ENCODE results near the gene PSMD13. TPM values are rescaled to one million over a fixed set of nuclear protein-coding genes. Genes with fewer than 3 reads are reported as not detected.
A peak's percentile ranks its signal among the peaks of the same experiment; 100 is the strongest.

PSMD13 gene
- total RNA-seq, 1 donor from 2014 or later: 104 TPM

DNA sequence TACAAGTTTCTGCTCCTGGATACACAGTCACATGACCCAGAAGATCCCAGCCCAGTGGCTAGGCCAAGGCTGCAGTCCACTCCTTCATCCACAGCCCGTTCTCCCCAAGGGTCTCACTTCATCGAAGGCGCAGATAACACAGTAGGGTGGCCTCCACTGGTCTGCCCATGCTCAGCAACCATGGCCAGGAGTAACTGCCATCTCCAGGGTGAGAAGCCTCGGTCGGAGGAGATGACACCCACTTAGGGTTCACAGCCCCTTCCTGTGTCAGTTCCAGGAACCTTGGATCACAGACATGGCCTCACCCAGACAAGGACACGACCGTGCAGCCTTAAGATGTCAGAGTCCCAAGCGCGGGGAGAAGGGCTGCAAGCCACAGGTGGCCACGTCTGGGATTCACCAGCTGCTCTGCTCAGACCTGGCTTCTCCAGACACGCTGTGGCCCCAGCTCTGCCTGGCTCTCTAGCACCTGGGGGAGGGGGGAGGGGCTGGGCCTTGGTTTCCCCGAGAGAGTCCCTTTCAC, 32.1 kb upstream of the PSMD13 start:
- H3K9ac ChIP-seq (ENCODE audit: low read depth in 1 of 3, low read length in 3 of 3): peak overlapping the region in 1 of 3 donors; percentile 99
- H3K9me3 ChIP-seq (ENCODE audit: control insufficient read depth in 3 of 3, low read length in 3 of 3): no peaks in the 10 kb centered on the region
- peaks cover 41 to 52% (median 44%) of the 10 kb centered on the region in 3 donors for H3K36me3 ChIP-seq (ENCODE audit: control insufficient read depth in 3 of 3, insufficient read depth in 3 of 3, low read length in 3 of 3)
- no peak overlapping the region for H3K27ac ChIP-seq (ENCODE audit: low read depth, low read length)
- no peaks in the 10 kb centered on the region for H3K27me3 ChIP-seq (ENCODE audit: control insufficient read depth in 3 of 3, insufficient read depth in 3 of 3, low read length in 3 of 3)
- peaks cover 41 to 53% (median 42%) of the 10 kb centered on the region in 3 donors for H3K4me1 ChIP-seq (ENCODE audit: control insufficient read depth in 3 of 3, insufficient read depth in 3 of 3, low read length in 3 of 3)
- H3K4me3 ChIP-seq (ENCODE audit: low read length in 3 of 3): no peak overlapping the region

GRCh38 chr11:205221-206001, 31.4 kb upstream of the PSMD13 start:
- peaks cover 48 to 61% (median 50%) of the 10 kb centered on the region in 3 donors for H3K4me1 ChIP-seq (ENCODE audit: control insufficient read depth in 3 of 3, insufficient read depth in 3 of 3, low read length in 3 of 3)
- H3K27me3 ChIP-seq (ENCODE audit: control insufficient read depth in 3 of 3, insufficient read depth in 3 of 3, low read length in 3 of 3): no peaks in the 10 kb centered on the region
- H3K9me3 ChIP-seq (ENCODE audit: control insufficient read depth in 3 of 3, low read length in 3 of 3): no peaks in the 10 kb centered on the region
- H3K4me3 ChIP-seq (ENCODE audit: low read length in 3 of 3): peak overlapping the region in 2 of 3 donors; percentile 14 to 94
- H3K36me3 ChIP-seq (ENCODE audit: control insufficient read depth in 3 of 3, insufficient read depth in 3 of 3, low read length in 3 of 3): peaks cover 47 to 58% (median 50%) of the 10 kb centered on the region in 3 donors
- H3K27ac ChIP-seq (ENCODE audit: low read depth, low read length): no peak overlapping the region
- peak overlapping the region; percentile 35 to 99 (median 98) for H3K9ac ChIP-seq (ENCODE audit: low read depth in 1 of 3, low read length in 3 of 3)

GRCh38 chr11:206002-206384, 30.8 kb upstream of the PSMD13 start:
- Histone ChIP-seq H3K9me3 (ENCODE audit: control insufficient read depth in 3 of 3, low read length in 3 of 3) (no peaks in the 10 kb centered on the region), H3K9ac (ENCODE audit: low read depth in 1 of 3, low read length in 3 of 3) (peak overlapping the region; percentile 91 to 99 (median 98)), H3K4me1 (ENCODE audit: control insufficient read depth in 3 of 3, insufficient read depth in 3 of 3, low read length in 3 of 3) (peaks cover 54 to 66% (median 55%) of the 10 kb centered on the region in 3 donors), H3K4me3 (ENCODE audit: low read length in 3 of 3) (peak overlapping the region; percentile 92 to 98 (median 94)), H3K27ac (ENCODE audit: low read depth, low read length) (no peak overlapping the region), H3K36me3 (ENCODE audit: control insufficient read depth in 3 of 3, insufficient read depth in 3 of 3, low read length in 3 of 3) (peaks cover 48 to 59% (median 51%) of the 10 kb centered on the region in 3 donors), H3K27me3 (ENCODE audit: control insufficient read depth in 3 of 3, insufficient read depth in 3 of 3, low read length in 3 of 3) (no peaks in the 10 kb centered on the region)

GRCh38 chr11:206526-207207, 30.1 kb upstream of the PSMD13 start:
- Histone ChIP-seq H3K27me3 (ENCODE audit: control insufficient read depth in 3 of 3, insufficient read depth in 3 of 3, low read length in 3 of 3) (no peaks in the 10 kb centered on the region), H3K9ac (ENCODE audit: low read depth in 1 of 3, low read length in 3 of 3) (peak overlapping the region; percentile 91 to 99 (median 98)), H3K4me1 (ENCODE audit: control insufficient read depth in 3 of 3, insufficient read depth in 3 of 3, low read length in 3 of 3) (peaks cover 55 to 69% (median 58%) of the 10 kb centered on the region in 3 donors), H3K27ac (ENCODE audit: low read depth, low read length) (peak overlapping the region; percentile 98), H3K4me3 (ENCODE audit: low read length in 3 of 3) (peak overlapping the region; percentile 92 to 98 (median 94)), H3K36me3 (ENCODE audit: control insufficient read depth in 3 of 3, insufficient read depth in 3 of 3, low read length in 3 of 3) (peaks cover 53 to 63% (median 53%) of the 10 kb centered on the region in 3 donors), H3K9me3 (ENCODE audit: control insufficient read depth in 3 of 3, low read length in 3 of 3) (no peaks in the 10 kb centered on the region)

GRCh38 chr11:207208-207862, 29.4 kb upstream of the PSMD13 start, which contains the start of the genes BET1L and RIC8A:
TSS of gene BET1L (minus strand) at chr11:207399. CDS start at chr11:207321, 78 bp downstream.
TSS of gene RIC8A (plus strand) at chr11:207708. CDS start at chr11:208855, 1,147 bp downstream.
- Histone ChIP-seq H3K9me3 (ENCODE audit: control insufficient read depth in 3 of 3, low read length in 3 of 3) (no peaks in the 10 kb centered on the region), H3K4me1 (ENCODE audit: control insufficient read depth in 3 of 3, insufficient read depth in 3 of 3, low read length in 3 of 3) (peaks cover 55 to 69% (median 58%) of the 10 kb centered on the region in 3 donors), H3K36me3 (ENCODE audit: control insufficient read depth in 3 of 3, insufficient read depth in 3 of 3, low read length in 3 of 3) (peaks cover 58 to 66% (median 60%) of the 10 kb centered on the region in 3 donors)

GRCh38 chr11:207863-208180, 29.0 kb upstream of the PSMD13 start:
- H3K36me3 ChIP-seq (ENCODE audit: control insufficient read depth in 3 of 3, insufficient read depth in 3 of 3, low read length in 3 of 3): peaks cover 59 to 67% (median 62%) of the 10 kb centered on the region in 3 donors
- peak overlapping the region; percentile 94 to 99 (median 98) for H3K4me3 ChIP-seq (ENCODE audit: low read length in 3 of 3)
- H3K4me1 ChIP-seq (ENCODE audit: control insufficient read depth in 3 of 3, insufficient read depth in 3 of 3, low read length in 3 of 3): peaks cover 55 to 69% (median 58%) of the 10 kb centered on the region in 3 donors
- H3K27ac ChIP-seq (ENCODE audit: low read depth, low read length): peak overlapping the region; percentile 98
- no peaks in the 10 kb centered on the region for H3K27me3 ChIP-seq (ENCODE audit: control insufficient read depth in 3 of 3, insufficient read depth in 3 of 3, low read length in 3 of 3)
- H3K9me3 ChIP-seq (ENCODE audit: control insufficient read depth in 3 of 3, low read length in 3 of 3): no peaks in the 10 kb centered on the region
- peak overlapping the region; percentile 98 to 99 (median 99) for H3K9ac ChIP-seq (ENCODE audit: low read depth in 1 of 3, low read length in 3 of 3)

More at GRCh38 chr11:207208-207862, 29.4 kb upstream of the PSMD13 start, which contains the start of the genes BET1L and RIC8A:
- H3K27me3 ChIP-seq (ENCODE audit: control insufficient read depth in 3 of 3, insufficient read depth in 3 of 3, low read length in 3 of 3): no peaks in the 10 kb centered on the region
- H3K27ac ChIP-seq (ENCODE audit: low read depth, low read length): peak within 1 kb of the TSS; percentile 98
- H3K4me3 ChIP-seq (ENCODE audit: low read length in 3 of 3): peak within 1 kb of the TSS; percentile 94 to 99 (median 98)
- peak within 1 kb of the TSS; percentile 98 to 99 (median 99) for H3K9ac ChIP-seq (ENCODE audit: low read depth in 1 of 3, low read length in 3 of 3)

- Histone ChIP-seq H3K9ac (ENCODE audit: low read depth in 1 of 3, low read length in 3 of 3) (peak overlapping the region; percentile 98 to 99 (median 99)), H3K9me3 (ENCODE audit: control insufficient read depth in 3 of 3, low read length in 3 of 3) (no peaks in the 10 kb centered on the region), H3K27me3 (ENCODE audit: control insufficient read depth in 3 of 3, insufficient read depth in 3 of 3, low read length in 3 of 3) (no peaks in the 10 kb centered on the region), H3K27ac (ENCODE audit: low read depth, low read length) (peak overlapping the region; percentile 98), H3K4me3 (ENCODE audit: low read length in 3 of 3) (peak overlapping the region; percentile 94 to 99 (median 98)), H3K36me3 (ENCODE audit: control insufficient read depth in 3 of 3, insufficient read depth in 3 of 3, low read length in 3 of 3) (peaks cover 59 to 67% (median 62%) of the 10 kb centered on the region in 3 donors), H3K4me1 (ENCODE audit: control insufficient read depth in 3 of 3, insufficient read depth in 3 of 3, low read length in 3 of 3) (peaks cover 53 to 65% (median 57%) of the 10 kb centered on the region in 3 donors)
Observed at GRCh38 chr11:208181-208916, 28.4 kb upstream of the PSMD13 start.

DNA sequence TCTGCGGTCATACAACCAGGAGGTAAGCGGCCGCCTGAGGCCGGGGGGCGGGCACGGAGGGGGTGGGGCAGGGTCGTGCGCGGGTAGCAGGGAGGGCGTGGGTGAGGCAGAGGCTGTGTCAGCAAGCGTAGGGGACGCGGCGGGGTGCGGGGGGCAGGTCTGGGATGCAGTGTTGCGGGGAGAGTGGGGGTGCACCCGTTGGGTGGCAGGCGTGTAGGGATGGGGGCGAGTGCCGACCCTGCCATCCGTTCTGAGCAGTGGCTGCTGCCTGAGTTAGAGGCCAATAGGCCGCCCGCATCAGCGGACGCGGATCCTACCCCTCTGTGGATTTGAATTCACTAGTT, 27.9 kb upstream of the PSMD13 start:
- Histone ChIP-seq H3K4me3 (ENCODE audit: low read length in 3 of 3) (peak overlapping the region; percentile 87 to 98 (median 94)), H3K36me3 (ENCODE audit: control insufficient read depth in 3 of 3, insufficient read depth in 3 of 3, low read length in 3 of 3) (peaks cover 58 to 65% (median 59%) of the 10 kb centered on the region in 3 donors), H3K4me1 (ENCODE audit: control insufficient read depth in 3 of 3, insufficient read depth in 3 of 3, low read length in 3 of 3) (peaks cover 48 to 60% (median 52%) of the 10 kb centered on the region in 3 donors), H3K27ac (ENCODE audit: low read depth, low read length) (peak overlapping the region; percentile 98), H3K9me3 (ENCODE audit: control insufficient read depth in 3 of 3, low read length in 3 of 3) (no peaks in the 10 kb centered on the region), H3K27me3 (ENCODE audit: control insufficient read depth in 3 of 3, insufficient read depth in 3 of 3, low read length in 3 of 3) (no peaks in the 10 kb centered on the region), H3K9ac (ENCODE audit: low read depth in 1 of 3, low read length in 3 of 3) (peak overlapping the region; percentile 86 to 99 (median 98))

Data from skeletal muscle tissue (tissue), 4 donors.